HCT116 (cell line): ENCODE measurements around the gene ABR. TPM values are rescaled to one million over a fixed set of nuclear protein-coding genes. Genes with fewer than 3 reads are reported as not detected.

Source experiments
- ATAC-seq: fragments of 200-7000 bp; cut with Tn5 transposase; 2 replicates; pipeline ENCODE4 v1.9.1; 2020; ENCODE audit warnings: mild to moderate bottlenecking, moderate library complexity
- BruUV-seq: library from RNA; stranded (reverse); fragments of 400-500 nt; replicated peaks from 2 replicates; lab custom pipeline; 2021; lab: Mats Ljungman, UMichigan
- CTCF ChIA-PET: fragments of 300-600 bp; sonication (Branson Sonifier 250); formaldehyde crosslinking; loops from one replicate; lab custom pipeline; 2021; ENCODE audit warnings: antibody characterized with exemption; lab: Charles Lee
- POLR2A ChIA-PET: fragments of 300-600, 350-600 bp; sonication (Branson Sonifier 250); formaldehyde crosslinking; loops from one replicate; lab custom pipeline; 2021; ENCODE audit warnings: antibody characterized with exemption; lab: Charles Lee
- RAD21 ChIA-PET, 2 experiments: fragments of 300-600 bp; sonication (Branson Sonifier 250); formaldehyde crosslinking; loops; one replicate each; lab custom pipeline; 2023; ENCODE audit warnings: low total read pairs in 2 of 2; ENCODE audit not compliant: uncharacterized antibody in 2 of 2, unreplicated experiment in 2 of 2, low non-redundant PET in 1 of 2; lab: Charles Lee
- DNase-seq: peaks from one replicate; pipeline ENCODE4 v3.0.0-alpha.2; 2010; ENCODE audit warnings: low read depth, low spot score
- H2AFZ ChIP-seq: fragments of 200-600 bp; shearing (Covaris generic), sonication (generic); 2 replicates; pipeline ENCODE4 v1.6.1; 2017; ENCODE audit warnings: low read depth, mixed run types, mixed read lengths, antibody characterized with exemption, low read length; ENCODE audit not compliant: poor library complexity, severe bottlenecking
- H3K27ac ChIP-seq: 2 replicates; pipeline ENCODE4 v1.5.1; 2012; ENCODE audit warnings: low read depth, low read length
- H3K27me3 ChIP-seq: fragments of 200-600 bp; sonication (generic); 2 replicates; pipeline ENCODE4 v1.6.1; 2016; ENCODE audit warnings: mixed run types, low read length, mixed read lengths; ENCODE audit not compliant: insufficient read depth
- H3K36me3 ChIP-seq, 2 experiments: fragments of 200-500 bp in 1 of 2; fragments of 200-600 bp in 1 of 2; sonication (Bioruptor generic) in 1 of 2; sonication (generic) in 1 of 2; 2 replicates each; pipeline versions ENCODE4 v1.5.1 to v1.6.1; 2014 to 2016; ENCODE audit warnings: low read length in 2 of 2, inconsistent platforms in 1 of 2, mixed read lengths in 1 of 2, mixed run types in 1 of 2; ENCODE audit not compliant: insufficient read depth in 2 of 2, control insufficient read depth in 1 of 2
- H3K4me1 ChIP-seq, 2 experiments: fragments of 200-600 bp in 1 of 2; sonication (generic) in 1 of 2; 2 replicates each; pipeline versions ENCODE4 v1.5.1 to v1.6.1; 2012 to 2017; ENCODE audit warnings: low read length in 2 of 2, inconsistent platforms in 1 of 2, mild to moderate bottlenecking in 1 of 2, mixed read lengths in 1 of 2, mixed run types in 1 of 2, moderate library complexity in 1 of 2; ENCODE audit not compliant: insufficient read depth in 2 of 2, control insufficient read depth in 1 of 2
- H3K4me2 ChIP-seq: fragments of 200-600 bp; sonication (generic); 2 replicates; pipeline ENCODE4 v1.6.1; 2017; ENCODE audit warnings: mixed run types, low read length, mixed read lengths
- H3K4me3 ChIP-seq, 2 experiments: fragments of 200-600 bp in 1 of 2; sonication (generic) in 1 of 2; replicated peaks in 1 of 2; 2 replicates each; pipeline ENCODE4 v1.5.1; 2011 to 2016; ENCODE audit warnings: low read length in 2 of 2, control low read depth in 1 of 2, low read depth in 1 of 2, mild to moderate bottlenecking in 1 of 2, mixed read lengths in 1 of 2, mixed run types in 1 of 2
- H3K79me2 ChIP-seq: fragments of 200-600 bp; sonication (generic); 2 replicates; pipeline ENCODE4 v1.6.1; 2017; ENCODE audit warnings: mild to moderate bottlenecking, mixed run types, low read length, moderate library complexity, mixed read lengths; ENCODE audit not compliant: insufficient read depth
- H3K9ac ChIP-seq: fragments of 200-600 bp; sonication (generic); 2 replicates; pipeline ENCODE4 v1.6.1; 2016; ENCODE audit warnings: low read length, mixed read lengths
- H3K9me2 ChIP-seq: fragments of 200-600 bp; sonication (generic), shearing (Covaris generic); 2 replicates; pipeline ENCODE4 v1.6.1; 2017; ENCODE audit warnings: mixed run types, mild to moderate bottlenecking, moderate library complexity; ENCODE audit not compliant: insufficient read depth
- H3K9me3 ChIP-seq, 2 experiments: fragments of 200-500 bp in 1 of 2; fragments of 200-600 bp in 1 of 2; sonication (Bioruptor generic) in 1 of 2; sonication (generic) in 1 of 2; 2 replicates each; pipeline ENCODE4 v1.6.1; 2014 to 2017; ENCODE audit warnings: low read length in 2 of 2, mixed read lengths in 2 of 2, inconsistent platforms in 1 of 2, low read depth in 1 of 2, mild to moderate bottlenecking in 1 of 2, mixed run types in 1 of 2, moderate library complexity in 1 of 2; ENCODE audit not compliant: control insufficient read depth in 1 of 2, insufficient read depth in 1 of 2
- H4K20me1 ChIP-seq: fragments of 200-600 bp; sonication (generic), shearing (Covaris generic); 2 replicates; pipeline ENCODE4 v1.6.1; 2017; ENCODE audit warnings: mixed run types, mild to moderate bottlenecking, moderate library complexity; ENCODE audit not compliant: insufficient read depth
- CBX3 ChIP-seq: IDR thresholded peaks from 2 replicates; pipeline ENCODE4 v1.6.1; 2012; ENCODE audit warnings: low read depth
- CEBPB ChIP-seq: IDR thresholded peaks from 2 replicates; pipeline ENCODE4 v1.6.1; 2012; ENCODE audit warnings: low read depth
- EGR1 ChIP-seq: IDR thresholded peaks from 2 replicates; pipeline ENCODE4 v1.6.1; 2012; ENCODE audit warnings: low read depth
- ELF1 ChIP-seq: IDR thresholded peaks from 2 replicates; pipeline ENCODE4 v1.6.1; 2012; ENCODE audit warnings: low read depth, borderline replicate concordance
- EZH2 ChIP-seq: fragments of 200-600 bp; sonication (generic); IDR thresholded peaks from 2 replicates; pipeline ENCODE4 v1.6.1; 2017; ENCODE audit warnings: antibody characterized with exemption, mixed run types
- FOSL1 ChIP-seq: IDR thresholded peaks from 2 replicates; pipeline ENCODE4 v1.6.1; 2012; ENCODE audit warnings: low read depth
- JUND ChIP-seq: IDR thresholded peaks from 2 replicates; pipeline ENCODE4 v1.6.1; 2012
- POLR2A ChIP-seq: IDR thresholded peaks from 2 replicates; pipeline ENCODE4 v1.7.0; 2011; ENCODE audit warnings: borderline replicate concordance; ENCODE audit not compliant: insufficient read depth, insufficient read length; ENCODE audit errors: extremely low read depth
- POLR2AphosphoS5 ChIP-seq: IDR thresholded peaks from 2 replicates; pipeline ENCODE4 v1.6.1; 2011; ENCODE audit warnings: mild to moderate bottlenecking, low read depth, low read length, moderate library complexity
- RAD21 ChIP-seq: IDR thresholded peaks from 2 replicates; pipeline ENCODE4 v1.6.1; 2012; ENCODE audit warnings: low read depth, mild to moderate bottlenecking
- SIN3A ChIP-seq: IDR thresholded peaks from 2 replicates; pipeline ENCODE4 v1.6.1; 2012; ENCODE audit warnings: low read depth
- SP1 ChIP-seq: IDR thresholded peaks from 2 replicates; pipeline ENCODE4 v1.6.1; 2012; ENCODE audit warnings: low read depth
- SRF ChIP-seq: IDR thresholded peaks from 2 replicates; pipeline ENCODE4 v1.6.1; 2012; ENCODE audit warnings: low read depth
- TCF7L2 ChIP-seq: IDR thresholded peaks from 2 replicates; pipeline ENCODE4 v1.7.0; 2011; ENCODE audit warnings: borderline replicate concordance, inconsistent platforms; ENCODE audit not compliant: insufficient read depth, insufficient read length; ENCODE audit errors: extremely low read depth
- YY1 ChIP-seq: IDR thresholded peaks from 2 replicates; pipeline ENCODE4 v1.6.1; 2011; ENCODE audit warnings: low read length, low read depth, moderate library complexity, mild to moderate bottlenecking; ENCODE audit not compliant: insufficient replicate concordance; ENCODE audit errors: extremely low read depth
- intact Hi-C: fragments of 100-400 bp; cut with micrococcal nuclease; formaldehyde crosslinking; loops from 2 replicates; pipeline ENCODE4 v1.10.0; 2022
- total RNA-seq: library from RNA; stranded (reverse); gene quantifications from one replicate; pipeline ENCODE4 v1.2.1, GENCODE V29; 2021; ENCODE audit not compliant: unreplicated experiment
- TF ChIP-seq, protein P1 (sequence below): IDR thresholded peaks from 2 replicates; pipeline ENCODE4 v1.6.1; 2011; ENCODE audit warnings: mild to moderate bottlenecking, low read length, moderate library complexity; ENCODE audit not compliant: insufficient replicate concordance; ENCODE audit errors: extremely low read depth
- TF ChIP-seq, protein P2 (sequence below): IDR thresholded peaks from 2 replicates; pipeline ENCODE4 v1.6.1; 2012

Gene ABR
- total RNA-seq, 1 experiment from 2014 or later, result 58.5 TPM

DNA sequence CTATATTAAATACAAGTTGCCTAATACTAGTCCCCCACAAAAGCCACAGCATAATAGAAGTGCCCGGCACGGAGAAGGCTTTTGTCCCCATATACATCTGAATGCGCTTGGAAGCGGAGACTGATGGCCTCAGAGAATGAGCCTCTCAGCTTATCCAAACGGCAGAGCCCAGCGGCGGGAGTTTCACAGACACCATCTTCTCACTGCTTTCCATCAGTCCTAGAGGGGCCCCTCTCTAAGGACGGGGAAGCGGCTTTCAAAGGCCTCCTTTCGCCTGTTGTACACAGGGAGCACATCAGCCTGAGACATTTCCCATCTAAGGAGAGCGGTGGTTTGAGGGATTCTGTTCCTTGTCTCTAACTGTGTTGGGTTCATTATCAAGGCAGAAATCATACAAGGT lies 217.1 kb downstream of the ABR start:
- no peak overlapping the region for H3K4me2 ChIP-seq
- no peak overlapping the region for H2AFZ ChIP-seq
- no peak overlapping the region for H3K27ac ChIP-seq
- ChIA-PET RAD21 (no interaction called here), POLR2A (no interaction called here), CTCF (no interaction called here)
- H3K36me3 ChIP-seq, result no peaks in the 10 kb centered on the region
- H3K4me1 ChIP-seq, result peaks cover 34 to 77% of the 10 kb centered on the region in 2 experiments
- intact Hi-C loops, result no loop called here
- no peaks in the 10 kb centered on the region for H3K9me2 ChIP-seq
- H4K20me1 ChIP-seq, result no peaks in the 10 kb centered on the region
- no peaks in the 10 kb centered on the region for H3K9me3 ChIP-seq
- TF ChIP-seq POLR2AphosphoS5 (no peak), TCF7L2 (no peak), JUND (no peak), POLR2A (no peak), SIN3A (no peak), CEBPB (no peak), CBX3 (no peak), ELF1 (no peak), RAD21 (no peak), EZH2 (no peak), FOSL1 (no peak), SRF (no peak), EGR1 (no peak), SP1 (no peak), YY1 (no peak)
- TF ChIP-seq, protein P1, sequence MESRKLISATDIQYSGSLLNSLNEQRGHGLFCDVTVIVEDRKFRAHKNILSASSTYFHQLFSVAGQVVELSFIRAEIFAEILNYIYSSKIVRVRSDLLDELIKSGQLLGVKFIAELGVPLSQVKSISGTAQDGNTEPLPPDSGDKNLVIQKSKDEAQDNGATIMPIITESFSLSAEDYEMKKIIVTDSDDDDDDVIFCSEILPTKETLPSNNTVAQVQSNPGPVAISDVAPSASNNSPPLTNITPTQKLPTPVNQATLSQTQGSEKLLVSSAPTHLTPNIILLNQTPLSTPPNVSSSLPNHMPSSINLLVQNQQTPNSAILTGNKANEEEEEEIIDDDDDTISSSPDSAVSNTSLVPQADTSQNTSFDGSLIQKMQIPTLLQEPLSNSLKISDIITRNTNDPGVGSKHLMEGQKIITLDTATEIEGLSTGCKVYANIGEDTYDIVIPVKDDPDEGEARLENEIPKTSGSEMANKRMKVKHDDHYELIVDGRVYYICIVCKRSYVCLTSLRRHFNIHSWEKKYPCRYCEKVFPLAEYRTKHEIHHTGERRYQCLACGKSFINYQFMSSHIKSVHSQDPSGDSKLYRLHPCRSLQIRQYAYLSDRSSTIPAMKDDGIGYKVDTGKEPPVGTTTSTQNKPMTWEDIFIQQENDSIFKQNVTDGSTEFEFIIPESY, result no peak
- TF ChIP-seq, protein P2, sequence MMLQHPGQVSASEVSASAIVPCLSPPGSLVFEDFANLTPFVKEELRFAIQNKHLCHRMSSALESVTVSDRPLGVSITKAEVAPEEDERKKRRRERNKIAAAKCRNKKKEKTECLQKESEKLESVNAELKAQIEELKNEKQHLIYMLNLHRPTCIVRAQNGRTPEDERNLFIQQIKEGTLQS, result no peak
- BruUV-seq, result no TSS peak
- no peak overlapping the region for H3K9ac ChIP-seq
- H3K4me3 ChIP-seq, result no peak overlapping the region
- no peak for DNase-seq
- no peaks in the 10 kb centered on the region for H3K27me3 ChIP-seq
- H3K79me2 ChIP-seq, result peaks cover 88% of the 10 kb centered on the region
- ATAC-seq, result no peak
